Measurements from ENCODE around the gene ARL8A. TPM values are rescaled to one million over a fixed set of nuclear protein-coding genes. Genes with fewer than 3 reads are reported as not detected.

The ARL8A gene
- total RNA-seq, 1 donor from 2014 or later, result 95.1 TPM

DNA sequence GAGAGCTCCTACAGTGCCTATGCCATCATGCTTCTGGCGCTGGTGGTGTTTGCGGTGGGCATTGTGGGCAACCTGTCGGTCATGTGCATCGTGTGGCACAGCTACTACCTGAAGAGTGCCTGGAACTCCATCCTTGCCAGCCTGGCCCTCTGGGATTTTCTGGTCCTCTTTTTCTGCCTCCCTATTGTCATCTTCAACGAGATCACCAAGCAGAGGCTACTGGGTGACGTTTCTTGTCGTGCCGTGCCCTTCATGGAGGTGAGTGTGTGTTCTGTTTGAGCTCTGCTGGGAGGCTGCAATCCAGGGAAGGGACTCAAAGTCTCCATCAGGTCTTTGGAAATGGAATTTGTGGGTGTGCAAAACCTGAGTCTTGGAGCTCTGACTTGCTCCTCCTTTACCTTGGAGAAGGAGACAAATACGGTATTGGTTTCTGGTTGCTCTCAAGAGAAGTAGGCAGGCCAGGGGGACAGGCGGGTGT, 21.2 kb downstream of the ARL8A start:
- DNase-seq (ENCODE audit: low spot score), result no peak
- Mint-ChIP-seq H3K27ac (ENCODE audit: unreplicated experiment) (no peak overlapping the region), H3K36me3 (ENCODE audit: low read depth) (no peaks in the 10 kb centered on the region), H3K4me1 (ENCODE audit: low read depth) (no peaks in the 10 kb centered on the region), H3K27me3 (ENCODE audit: low read depth) (peaks cover 3% of the 10 kb centered on the region), H3K9me3 (ENCODE audit: low read depth) (no peaks in the 10 kb centered on the region), H3K4me3 (ENCODE audit: unreplicated experiment) (no peak overlapping the region)
- TF ChIP-seq, protein P1, sequence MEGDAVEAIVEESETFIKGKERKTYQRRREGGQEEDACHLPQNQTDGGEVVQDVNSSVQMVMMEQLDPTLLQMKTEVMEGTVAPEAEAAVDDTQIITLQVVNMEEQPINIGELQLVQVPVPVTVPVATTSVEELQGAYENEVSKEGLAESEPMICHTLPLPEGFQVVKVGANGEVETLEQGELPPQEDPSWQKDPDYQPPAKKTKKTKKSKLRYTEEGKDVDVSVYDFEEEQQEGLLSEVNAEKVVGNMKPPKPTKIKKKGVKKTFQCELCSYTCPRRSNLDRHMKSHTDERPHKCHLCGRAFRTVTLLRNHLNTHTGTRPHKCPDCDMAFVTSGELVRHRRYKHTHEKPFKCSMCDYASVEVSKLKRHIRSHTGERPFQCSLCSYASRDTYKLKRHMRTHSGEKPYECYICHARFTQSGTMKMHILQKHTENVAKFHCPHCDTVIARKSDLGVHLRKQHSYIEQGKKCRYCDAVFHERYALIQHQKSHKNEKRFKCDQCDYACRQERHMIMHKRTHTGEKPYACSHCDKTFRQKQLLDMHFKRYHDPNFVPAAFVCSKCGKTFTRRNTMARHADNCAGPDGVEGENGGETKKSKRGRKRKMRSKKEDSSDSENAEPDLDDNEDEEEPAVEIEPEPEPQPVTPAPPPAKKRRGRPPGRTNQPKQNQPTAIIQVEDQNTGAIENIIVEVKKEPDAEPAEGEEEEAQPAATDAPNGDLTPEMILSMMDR (IDR thresholded peaks at IDR 0.05), result no peak

DNA sequence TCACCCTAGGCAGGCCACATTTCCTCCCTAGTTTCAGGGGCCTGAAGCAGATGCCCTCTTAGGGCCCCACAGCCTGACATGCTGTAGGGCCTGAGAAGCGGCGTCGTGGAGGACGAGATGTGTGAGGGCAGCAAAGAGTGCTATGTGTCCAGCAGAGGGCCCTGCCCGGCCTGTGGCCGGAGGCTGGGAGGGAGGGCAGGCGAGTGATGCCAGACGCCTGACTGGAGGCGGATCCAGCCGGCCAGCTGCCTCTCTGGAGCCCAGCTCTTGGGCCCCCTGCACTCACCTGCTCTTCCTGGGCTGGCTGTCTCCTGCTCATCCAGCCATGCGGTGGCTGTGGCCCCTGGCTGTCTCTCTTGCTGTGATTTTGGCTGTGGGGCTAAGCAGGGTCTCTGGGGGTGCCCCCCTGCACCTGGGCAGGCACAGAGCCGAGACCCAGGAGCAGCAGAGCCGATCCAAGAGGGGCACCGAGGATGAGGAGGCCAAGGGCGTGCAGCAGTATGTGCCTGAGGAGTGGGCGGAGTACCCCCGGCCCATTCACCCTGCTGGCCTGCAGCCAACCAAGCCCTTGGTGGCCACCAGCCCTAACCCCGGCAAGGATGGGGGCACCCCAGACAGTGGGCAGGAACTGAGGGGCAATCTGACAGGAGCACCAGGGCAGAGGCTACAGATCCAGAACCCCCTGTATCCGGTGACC, 21.8 kb downstream of the ARL8A start, which contains the start of gene GPR37L1:
GPR37L1 (plus strand) TSS at position 279 of the 697 bp plus-strand sequence; CDS start at position 326, 47 bp downstream.
- H3K36me3 Mint-ChIP-seq (ENCODE audit: low read depth), result no peaks in the 10 kb centered on the region

DNA sequence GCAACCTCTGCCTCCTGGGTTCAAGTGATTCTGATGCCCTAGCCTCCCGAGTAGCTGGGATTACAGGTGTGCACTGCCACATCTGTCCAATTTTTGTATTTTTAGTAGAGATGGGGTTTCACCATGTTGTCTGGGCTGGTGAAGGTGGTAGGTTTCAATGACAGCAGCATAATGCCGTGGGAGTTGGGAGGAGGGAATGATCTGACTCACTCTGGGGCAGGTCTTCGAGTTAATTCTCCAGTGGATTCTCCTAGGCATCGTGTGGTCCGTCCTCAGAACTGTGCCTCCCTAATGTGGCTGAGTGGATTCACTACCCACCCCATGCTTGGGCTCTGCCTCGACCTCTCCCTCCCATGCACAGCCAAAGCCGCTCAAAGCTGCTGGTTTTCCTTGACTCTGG, 23.5 kb downstream of the ARL8A start:
- H3K4me3 Mint-ChIP-seq (ENCODE audit: unreplicated experiment), result no peak overlapping the region
- H3K27ac Mint-ChIP-seq (ENCODE audit: unreplicated experiment), result no peak overlapping the region
- H3K27me3 Mint-ChIP-seq (ENCODE audit: low read depth), result peaks cover 3% of the 10 kb centered on the region
- TF ChIP-seq, protein P1 (IDR thresholded peaks at IDR 0.05), result no peak
- H3K4me1 Mint-ChIP-seq (ENCODE audit: low read depth), result no peaks in the 10 kb centered on the region
- no peak for DNase-seq (ENCODE audit: low spot score)
- H3K36me3 Mint-ChIP-seq (ENCODE audit: low read depth), result no peaks in the 10 kb centered on the region
- H3K9me3 Mint-ChIP-seq (ENCODE audit: low read depth), result no peaks in the 10 kb centered on the region

More for the DNA sequence above, 21.8 kb downstream of the ARL8A start, which contains the start of gene GPR37L1:
- H3K4me3 Mint-ChIP-seq (ENCODE audit: unreplicated experiment), result no peak within 1 kb of the TSS
- TF ChIP-seq, protein P1 (IDR thresholded peaks at IDR 0.05), result peak; percentile 73
- H3K27me3 Mint-ChIP-seq (ENCODE audit: low read depth), result peaks cover 3% of the 10 kb centered on the region
- H3K9me3 Mint-ChIP-seq (ENCODE audit: low read depth), result no peaks in the 10 kb centered on the region
- H3K4me1 Mint-ChIP-seq (ENCODE audit: low read depth), result no peaks in the 10 kb centered on the region
- no peak within 1 kb of the TSS for H3K27ac Mint-ChIP-seq (ENCODE audit: unreplicated experiment)
- DNase-seq (ENCODE audit: low spot score), result no peak

DNA sequence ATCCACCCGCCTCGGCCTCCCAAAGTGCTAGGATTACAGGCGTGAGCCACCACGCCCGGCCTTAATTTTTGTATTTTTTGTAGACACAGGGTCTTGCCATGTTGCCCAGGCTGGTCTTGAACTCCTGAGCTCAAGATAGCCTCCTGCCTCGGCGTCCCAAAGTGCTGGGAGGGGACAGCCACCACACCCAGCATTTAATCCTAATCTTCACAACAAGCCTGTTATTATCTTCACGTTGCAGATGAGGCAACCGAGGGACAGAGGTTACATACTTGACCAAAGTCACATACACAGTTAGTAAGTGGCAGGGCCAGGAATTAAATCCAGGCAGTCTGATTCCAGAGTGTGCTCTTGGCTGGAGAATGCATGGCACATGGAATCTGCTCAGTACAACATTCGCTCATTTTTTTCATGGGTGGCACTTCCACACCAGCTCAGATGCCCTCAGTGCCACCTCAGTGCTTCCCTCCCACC, 26.6 kb downstream of the ARL8A start:
- Mint-ChIP-seq H3K27me3 (ENCODE audit: low read depth) (no peaks in the 10 kb centered on the region), H3K4me3 (ENCODE audit: unreplicated experiment) (no peak overlapping the region), H3K27ac (ENCODE audit: unreplicated experiment) (no peak overlapping the region), H3K4me1 (ENCODE audit: low read depth) (peaks cover 9% of the 10 kb centered on the region), H3K9me3 (ENCODE audit: low read depth) (no peaks in the 10 kb centered on the region), H3K36me3 (ENCODE audit: low read depth) (no peaks in the 10 kb centered on the region)
- TF ChIP-seq, protein P1 (IDR thresholded peaks at IDR 0.05), result no peak
- DNase-seq (ENCODE audit: low spot score), result no peak

DNA sequence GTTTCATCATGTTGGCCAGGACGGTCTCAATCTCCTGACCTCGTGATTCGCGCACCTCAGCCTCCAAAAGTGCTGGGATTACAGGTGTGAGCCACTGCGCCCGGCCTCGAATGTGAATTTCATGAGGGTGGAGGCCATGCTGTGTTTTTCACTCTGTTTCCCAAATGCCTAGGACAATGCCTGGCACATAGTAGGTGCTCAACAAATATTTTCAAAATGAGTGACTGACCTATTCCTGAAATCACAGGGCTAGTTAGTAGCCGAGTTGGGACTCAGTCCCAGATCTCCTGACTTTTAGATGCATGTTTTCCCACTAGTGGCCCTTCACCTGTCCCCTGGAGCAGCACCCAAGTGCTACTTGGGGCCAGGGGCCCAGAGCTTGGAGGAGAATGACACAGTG, 28.2 kb downstream of the ARL8A start:
- DNase-seq (ENCODE audit: low spot score), result no peak
- Mint-ChIP-seq H3K36me3 (ENCODE audit: low read depth) (no peaks in the 10 kb centered on the region), H3K27ac (ENCODE audit: unreplicated experiment) (no peak overlapping the region), H3K9me3 (ENCODE audit: low read depth) (no peaks in the 10 kb centered on the region), H3K27me3 (ENCODE audit: low read depth) (no peaks in the 10 kb centered on the region), H3K4me3 (ENCODE audit: unreplicated experiment) (no peak overlapping the region), H3K4me1 (ENCODE audit: low read depth) (peaks cover 11% of the 10 kb centered on the region)
- TF ChIP-seq, protein P1 (IDR thresholded peaks at IDR 0.05), result no peak
